Right renal pelvis (tissue), 4 donors: ENCODE results near the gene NAALAD2. TPM values are rescaled to one million over a fixed set of nuclear protein-coding genes. Genes with fewer than 3 reads are reported as not detected.
"Not testable (repeated sequence)": the region's sequence is repeated elsewhere in the genome, so short reads cannot be mapped to it uniquely, and the experiment has no call there.

Source experiments
- DNase-seq, 4 donors: peaks; one replicate each; pipeline ENCODE4 v3.0.0-alpha.2; 2013; ENCODE audit warnings: low read depth in 4 of 4, low spot score in 3 of 4, missing footprints in 1 of 4
- polyA plus RNA-seq, 4 donors: library from polyadenylated mRNA; unstranded; fragments of 120-200 nt; gene quantifications; one replicate each; pipeline ENCODE4 v1.2.1, GENCODE V29; 2013; ENCODE audit not compliant: insufficient read length in 4 of 4

NAALAD2 gene
- 10 to 100 TPM; 18.5 to 30.0 (median 26.5) TPM for polyA plus RNA-seq

- peak; percentile 31 to 58 (median 38) for DNase-seq
Measured at GRCh38 chr11:90134478-90135003, at the start of gene NAALAD2. Gene NAALAD2, plus strand, starts transcription at chr11:90134663. Its CDS starts 96 bp downstream, at chr11:90134759.

- DNase-seq: not testable (repeated sequence)
Measured at GRCh38 chr11:90085650-90086049, 48.8 kb upstream of the NAALAD2 start, which contains the start of gene UBTFL1. Gene UBTFL1, plus strand, starts transcription at chr11:90085950. Its CDS starts 0 bp downstream, at chr11:90085950.

GRCh38 chr11:90088731-90089130, 45.7 kb upstream of the NAALAD2 start:
- DNase-seq: not testable (repeated sequence)

- DNase-seq: not testable (repeated sequence)
Measured at GRCh38 chr11:90095230-90095924, 39.1 kb upstream of the NAALAD2 start.

GRCh38 chr11:90098261-90098660, 36.2 kb upstream of the NAALAD2 start:
- not testable (repeated sequence) for DNase-seq

- DNase-seq: no peak
Measured at GRCh38 chr11:90100431-90100830, 34.0 kb upstream of the NAALAD2 start.

GRCh38 chr11:90113541-90113940, 20.9 kb upstream of the NAALAD2 start:
- no peak for DNase-seq

GRCh38 chr11:90120191-90120590, 14.3 kb upstream of the NAALAD2 start:
- DNase-seq: no peak

- DNase-seq: no peak
Measured at GRCh38 chr11:90124371-90124770, 10.1 kb upstream of the NAALAD2 start.

- no peak for DNase-seq
Measured at GRCh38 chr11:90124946-90125345, 9.5 kb upstream of the NAALAD2 start.

- DNase-seq: no peak
Measured at GRCh38 chr11:90133560-90134477, 644 bp upstream of the NAALAD2 start.

GRCh38 chr11:90135016-90135415, 553 bp downstream of the NAALAD2 start:
- no peak for DNase-seq

- DNase-seq: no peak
Measured at GRCh38 chr11:90148900-90149299, 14.4 kb downstream of the NAALAD2 start.

GRCh38 chr11:90166982-90167573, 32.6 kb downstream of the NAALAD2 start:
- DNase-seq: not testable (repeated sequence)

- DNase-seq: not testable (repeated sequence)
Measured at GRCh38 chr11:90167704-90168103, 33.2 kb downstream of the NAALAD2 start.

- DNase-seq: no peak
Measured at GRCh38 chr11:90168571-90168970, 34.1 kb downstream of the NAALAD2 start.

GRCh38 chr11:90171359-90171758, 36.9 kb downstream of the NAALAD2 start:
- no peak for DNase-seq

- no peak for DNase-seq
Measured at GRCh38 chr11:90176069-90176468, 41.6 kb downstream of the NAALAD2 start.

GRCh38 chr11:90178751-90179150, 44.3 kb downstream of the NAALAD2 start:
- no peak for DNase-seq

GRCh38 chr11:90179923-90180322, 45.5 kb downstream of the NAALAD2 start:
- no peak for DNase-seq

GRCh38 chr11:90187839-90188238, 53.4 kb downstream of the NAALAD2 start:
- DNase-seq: no peak
